ENCODE results near the gene NCKAP5. TPM values are rescaled to one million over a fixed set of nuclear protein-coding genes. Genes with fewer than 3 reads are reported as not detected.

NCKAP5 gene
- total RNA-seq, 1 donor from 2014 or later: 7.4 TPM

- Mint-ChIP-seq H3K4me1 (ENCODE audit: unreplicated experiment) (peaks cover 6% of the 10 kb centered on the region), H3K4me3 (ENCODE audit: unreplicated experiment) (no peak overlapping the region), H3K36me3 (ENCODE audit: low read depth, unreplicated experiment) (no peaks in the 10 kb centered on the region), H3K9me3 (ENCODE audit: unreplicated experiment) (no peaks in the 10 kb centered on the region), H3K27ac (ENCODE audit: unreplicated experiment) (no peak overlapping the region), H3K27me3 (ENCODE audit: unreplicated experiment) (peaks cover 2% of the 10 kb centered on the region)
- TF ChIP-seq CTCF (IDR thresholded peaks at IDR 0.05; ENCODE audit: unreplicated experiment): no peak
- no peak for DNase-seq (ENCODE audit: low spot score)
Observed at GRCh38 chr2:133316557-133316956, 251.7 kb downstream of the NCKAP5 start.

GRCh38 chr2:133315280-133315679 is 253.0 kb downstream of the NCKAP5 start:
- peaks cover 6% of the 10 kb centered on the region for H3K4me1 Mint-ChIP-seq (ENCODE audit: unreplicated experiment)
- no peaks in the 10 kb centered on the region for H3K36me3 Mint-ChIP-seq (ENCODE audit: low read depth, unreplicated experiment)
- H3K27me3 Mint-ChIP-seq (ENCODE audit: unreplicated experiment): peaks cover 2% of the 10 kb centered on the region
- DNase-seq (ENCODE audit: low spot score): no peak
- no peak for TF ChIP-seq CTCF (IDR thresholded peaks at IDR 0.05; ENCODE audit: unreplicated experiment)
- no peak overlapping the region for H3K27ac Mint-ChIP-seq (ENCODE audit: unreplicated experiment)
- no peaks in the 10 kb centered on the region for H3K9me3 Mint-ChIP-seq (ENCODE audit: unreplicated experiment)
- no peak overlapping the region for H3K4me3 Mint-ChIP-seq (ENCODE audit: unreplicated experiment)

- no peak for TF ChIP-seq CTCF (IDR thresholded peaks at IDR 0.05; ENCODE audit: unreplicated experiment)
- no peak for DNase-seq (ENCODE audit: low spot score)
Observed at GRCh38 chr2:133314795-133315194, 253.5 kb downstream of the NCKAP5 start.

GRCh38 chr2:133312038-133312729 is 256.1 kb downstream of the NCKAP5 start:
- no peak for DNase-seq (ENCODE audit: low spot score)
- TF ChIP-seq CTCF (IDR thresholded peaks at IDR 0.05; ENCODE audit: unreplicated experiment): no peak
- Mint-ChIP-seq H3K4me3 (ENCODE audit: unreplicated experiment) (no peak overlapping the region), H3K4me1 (ENCODE audit: unreplicated experiment) (no peaks in the 10 kb centered on the region), H3K27ac (ENCODE audit: unreplicated experiment) (no peak overlapping the region), H3K9me3 (ENCODE audit: unreplicated experiment) (no peaks in the 10 kb centered on the region), H3K27me3 (ENCODE audit: unreplicated experiment) (no peaks in the 10 kb centered on the region), H3K36me3 (ENCODE audit: low read depth, unreplicated experiment) (no peaks in the 10 kb centered on the region)

More at GRCh38 chr2:133314795-133315194, 253.5 kb downstream of the NCKAP5 start:
- H3K4me3 Mint-ChIP-seq (ENCODE audit: unreplicated experiment): no peak overlapping the region
- H3K27me3 Mint-ChIP-seq (ENCODE audit: unreplicated experiment): no peaks in the 10 kb centered on the region
- H3K9me3 Mint-ChIP-seq (ENCODE audit: unreplicated experiment): no peaks in the 10 kb centered on the region
- H3K27ac Mint-ChIP-seq (ENCODE audit: unreplicated experiment): no peak overlapping the region
- no peaks in the 10 kb centered on the region for H3K36me3 Mint-ChIP-seq (ENCODE audit: low read depth, unreplicated experiment)
- H3K4me1 Mint-ChIP-seq (ENCODE audit: unreplicated experiment): peaks cover 6% of the 10 kb centered on the region

- no peaks in the 10 kb centered on the region for H3K27me3 Mint-ChIP-seq (ENCODE audit: unreplicated experiment)
- H3K36me3 Mint-ChIP-seq (ENCODE audit: low read depth, unreplicated experiment): no peaks in the 10 kb centered on the region
- H3K9me3 Mint-ChIP-seq (ENCODE audit: unreplicated experiment): no peaks in the 10 kb centered on the region
Observed at GRCh38 chr2:133306236-133306635, 262.0 kb downstream of the NCKAP5 start.

More at GRCh38 chr2:133306236-133306635, 262.0 kb downstream of the NCKAP5 start:
- TF ChIP-seq CTCF (IDR thresholded peaks at IDR 0.05; ENCODE audit: unreplicated experiment): no peak
- Mint-ChIP-seq H3K27ac (ENCODE audit: unreplicated experiment) (no peak overlapping the region), H3K4me3 (ENCODE audit: unreplicated experiment) (no peak overlapping the region), H3K4me1 (ENCODE audit: unreplicated experiment) (no peaks in the 10 kb centered on the region)
- no peak for DNase-seq (ENCODE audit: low spot score)
